A549 (cell line): ENCODE results near the gene RSPH3. TPM values are rescaled to one million over a fixed set of nuclear protein-coding genes. Genes with fewer than 3 reads are reported as not detected.

Experiments used
- ATAC-seq, 2 experiments: fragments of 200-7000 bp in 1 of 2; fragments of >200 bp in 1 of 2; cut with Nextera tagmentation in 1 of 2; cut with Tn5 transposase in 1 of 2; 3 replicates each; pipeline versions ENCODE4 v1.8.0 to v1.9.1; 2018 to 2020; ENCODE audit warnings: mild to moderate bottlenecking in 1 of 2, moderate library complexity in 1 of 2
- CTCF ChIA-PET: fragments of 300-600 bp; sonication (Branson Sonifier 250); formaldehyde crosslinking; extraction: SDS; loops from one replicate; lab custom pipeline; 2021; ENCODE audit warnings: antibody characterized with exemption, inconsistent platforms; lab: Yijun Ruan, JAX
- POLR2A ChIA-PET: fragments of 350-600 bp; formaldehyde crosslinking; extraction: SDS; loops from one replicate; lab custom pipeline; 2021; ENCODE audit warnings: antibody characterized with exemption, inconsistent platforms; lab: Yijun Ruan, JAX
- DNase-seq, 2 experiments: peaks; one replicate each; pipeline versions ENCODE4 v3.0.0 to v3.0.0-alpha.2; 2011 to 2016; ENCODE audit warnings: low read depth in 1 of 2, low spot score in 1 of 2
- FAIRE-seq: peaks from 2 replicates; lab custom pipeline; 2011; peaks lifted over from hg19 to GRCh38; lab: Jason Lieb, UNC
- H3K27ac ChIP-seq, 2 experiments: fragments of >200 bp; sonication (Bioruptor Twin); formaldehyde crosslinking; 3 replicates each; pipeline ENCODE4 v1.5.1; 2016 to 2017
- H3K4me1 ChIP-seq: fragments of >200 bp; sonication (Bioruptor Twin); formaldehyde crosslinking; 3 replicates; pipeline ENCODE4 v1.6.1; 2016
- H3K4me2 ChIP-seq: fragments of >200 bp; sonication (Bioruptor Twin); formaldehyde crosslinking; 3 replicates; pipeline ENCODE4 v1.6.1; 2016
- H3K4me3 ChIP-seq: fragments of >200 bp; sonication (Bioruptor Twin); formaldehyde crosslinking; 3 replicates; pipeline ENCODE4 v1.5.1; 2016
- H3K9me3 ChIP-seq: fragments of >200 bp; sonication (Bioruptor Twin); formaldehyde crosslinking; 3 replicates; pipeline ENCODE4 v1.6.1; 2016
- BCL3 ChIP-seq: fragments of >200 bp; sonication (Bioruptor Twin); formaldehyde crosslinking; IDR thresholded peaks from 3 replicates; pipeline ENCODE4 v1.6.1; 2016
- BHLHE40 ChIP-seq: IDR thresholded peaks from 2 replicates; pipeline ENCODE4 v1.6.1; 2012; ENCODE audit warnings: low read depth, low read length, inconsistent platforms
- CBX8 ChIP-seq: fragments of 200-600 bp; sonication (generic); IDR thresholded peaks from 2 replicates; pipeline ENCODE4 v1.6.1; 2016
- CEBPB ChIP-seq, 2 experiments: fragments of >200 bp in 1 of 2; sonication (Bioruptor Twin) in 1 of 2; formaldehyde crosslinking in 1 of 2; IDR thresholded peaks; 2 replicates each; pipeline ENCODE4 v1.6.1; 2012 to 2016
- CHD4 ChIP-seq: fragments of 200-600 bp; sonication (generic); IDR thresholded peaks from 2 replicates; pipeline ENCODE4 v1.6.1; 2016; ENCODE audit warnings: antibody characterized with exemption, mild to moderate bottlenecking, borderline replicate concordance
- EHMT2 ChIP-seq: fragments of 200-600 bp; sonication (generic); IDR thresholded peaks from 2 replicates; pipeline ENCODE4 v1.6.1; 2016; ENCODE audit warnings: antibody characterized with exemption, low read depth, mild to moderate bottlenecking, moderate library complexity
- EP300 ChIP-seq, 2 experiments: fragments of >200 bp; sonication (Bioruptor Twin); formaldehyde crosslinking; IDR thresholded peaks; 2 replicates in 1 of 2; 3 replicates in 1 of 2; pipeline ENCODE4 v1.6.1; 2016 to 2017
- ESRRA ChIP-seq: fragments of 150-350 bp; IDR thresholded peaks from 2 replicates; pipeline ENCODE4 v1.6.1; 2014; ENCODE audit warnings: mild to moderate bottlenecking, low read length, borderline replicate concordance
- HDAC2 ChIP-seq: fragments of 200-600 bp; sonication (generic); IDR thresholded peaks from 2 replicates; pipeline ENCODE4 v1.6.1; 2016
- KDM1A ChIP-seq: fragments of 200-600 bp; sonication (generic); IDR thresholded peaks from 2 replicates; pipeline ENCODE4 v1.6.1; 2016; ENCODE audit warnings: low read depth, mild to moderate bottlenecking
- MAFK ChIP-seq: fragments of 450-650 bp; IDR thresholded peaks from 2 replicates; pipeline ENCODE4 v1.6.1; 2014; ENCODE audit not compliant: partially characterized antibody
- MAX ChIP-seq: IDR thresholded peaks from 2 replicates; pipeline ENCODE4 v1.6.1; 2012
- NFE2L2 ChIP-seq: fragments of 150-350 bp; conservative IDR thresholded peaks from 2 replicates; pipeline ENCODE4 v1.6.1; 2014; ENCODE audit warnings: low read length
- NPAS2 ChIP-seq: fragments of 250-450 bp; sonication (Bioruptor Pico); IDR thresholded peaks from 2 replicates; pipeline ENCODE4 v1.8.0; 2022; ENCODE audit warnings: mild to moderate bottlenecking, moderate library complexity, borderline replicate concordance
- NR3C1 ChIP-seq: fragments of >200 bp; sonication (Bioruptor Twin); formaldehyde crosslinking; IDR thresholded peaks from 3 replicates; pipeline ENCODE4 v1.6.1; 2017
- POLR2A ChIP-seq: IDR thresholded peaks from 2 replicates; pipeline ENCODE4 v1.6.1; 2012; ENCODE audit warnings: mild to moderate bottlenecking, low read length
- POLR2AphosphoS2 ChIP-seq: conservative IDR thresholded peaks from 2 replicates; pipeline ENCODE4 v1.6.1; 2012; ENCODE audit warnings: low read length, improper control_type of control experiment, inconsistent platforms
- RAD21 ChIP-seq, 2 experiments: fragments of >200 bp in 1 of 2; sonication (Bioruptor Twin) in 1 of 2; formaldehyde crosslinking in 1 of 2; IDR thresholded peaks in 1 of 2; conservative IDR thresholded peaks in 1 of 2; 2 replicates in 1 of 2; 3 replicates in 1 of 2; pipeline ENCODE4 v1.6.1; 2012 to 2018; ENCODE audit warnings: inconsistent platforms in 1 of 2
- RCOR1 ChIP-seq: fragments of 150-350 bp; IDR thresholded peaks from 2 replicates; pipeline ENCODE4 v1.6.1; 2014; ENCODE audit warnings: antibody characterized with exemption, low read length, low read depth
- RNF2 ChIP-seq: fragments of 200-600 bp; sonication (generic); IDR thresholded peaks from 2 replicates; pipeline ENCODE4 v1.6.1; 2016; ENCODE audit warnings: low read depth, mild to moderate bottlenecking, antibody characterized with exemption, moderate library complexity, borderline replicate concordance
- TP53 ChIP-seq: fragments of 250-450 bp; sonication (Bioruptor Pico); IDR thresholded peaks from 2 replicates; pipeline ENCODE4 v1.5.0; 2021; ENCODE audit warnings: mild to moderate bottlenecking, moderate library complexity
- USF2 ChIP-seq: fragments of 450-650 bp; IDR thresholded peaks from 2 replicates; pipeline ENCODE4 v1.6.1; 2014; ENCODE audit warnings: antibody characterized with exemption
- ZC3H11A ChIP-seq: fragments of 450-650 bp; IDR thresholded peaks from 2 replicates; pipeline ENCODE4 v1.6.1; 2014; ENCODE audit warnings: antibody characterized with exemption, mild to moderate bottlenecking
- ZFP36 ChIP-seq: fragments of 450-650 bp; IDR thresholded peaks from 2 replicates; pipeline ENCODE4 v1.6.1; 2014; ENCODE audit warnings: borderline replicate concordance; ENCODE audit not compliant: partially characterized antibody
- ZSCAN20 ChIP-seq: fragments of 250-450 bp; sonication (Bioruptor Pico); IDR thresholded peaks from 2 replicates; pipeline ENCODE4 v1.8.0; 2022; ENCODE audit warnings: mild to moderate bottlenecking, moderate library complexity
- WGBS: methylation state at CpG from one replicate; pipeline ENCODE4 v1.1.6; 2017; ENCODE audit errors: missing lambda C conversion rate; 5-methylcytosine and 5-hydroxymethylcytosine counted together
- polyA plus RNA-seq, 4 experiments: library from polyadenylated mRNA; depleted of rRNA in 3 of 4; stranded (reverse); fragments of >200 nt; fragmentation: RNase III in 1 of 4; extraction: RNeasy Plus Mini Kit Qiagen cat#74134 plus additional on column Dnase treatment in 1 of 4; gene quantifications; 2 replicates in 3 of 4; 3 replicates in 1 of 4; pipeline ENCODE4 v1.2.3, GENCODE V29; 2011 to 2017
- TF ChIP-seq, protein P1 (sequence below): IDR thresholded peaks from 2 replicates; pipeline ENCODE4 v1.6.1; 2012; ENCODE audit warnings: low read depth, borderline replicate concordance
- TF ChIP-seq, protein P2 (sequence below): fragments of 250-450 bp; sonication (Bioruptor Pico); IDR thresholded peaks from 2 replicates; pipeline ENCODE4 v1.5.0; 2021; ENCODE audit warnings: mild to moderate bottlenecking, moderate library complexity, borderline replicate concordance

RSPH3 gene
- polyA plus RNA-seq, 2 of the 4 experiments (the other 2 are of a cell fraction) = 2.6 to 3.6 TPM

DNA sequence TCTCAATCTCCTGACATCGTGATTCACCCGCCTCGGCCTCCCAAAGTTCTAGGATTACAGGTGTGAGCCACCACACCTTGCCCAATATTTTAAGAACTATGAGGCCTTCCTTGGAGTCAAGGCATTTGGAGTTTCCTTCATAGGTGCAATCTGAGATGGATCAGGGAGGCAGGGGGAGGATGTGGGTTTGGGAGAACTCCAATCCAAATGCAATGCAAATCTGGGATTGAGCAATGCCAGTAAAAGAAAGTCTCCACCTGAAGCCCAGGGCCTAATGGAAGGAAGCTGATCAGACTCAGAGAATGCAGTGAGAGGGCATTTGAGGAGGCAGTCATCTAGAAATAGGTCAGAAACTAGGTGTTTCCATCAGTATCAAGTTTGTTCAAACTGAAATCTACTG is 21.2 kb downstream of the RSPH3 start:
- TF ChIP-seq TP53 (no peak), EP300 (IDR thresholded peaks at IDR 0.05) (no peak), HDAC2 (no peak), RNF2 (no peak), BHLHE40 (no peak), EHMT2 (no peak), NPAS2 (CRISPR knock-in tag) (no peak), ESRRA (no peak), USF2 (no peak), ZSCAN20 (no peak)
- TF ChIP-seq, protein P1, sequence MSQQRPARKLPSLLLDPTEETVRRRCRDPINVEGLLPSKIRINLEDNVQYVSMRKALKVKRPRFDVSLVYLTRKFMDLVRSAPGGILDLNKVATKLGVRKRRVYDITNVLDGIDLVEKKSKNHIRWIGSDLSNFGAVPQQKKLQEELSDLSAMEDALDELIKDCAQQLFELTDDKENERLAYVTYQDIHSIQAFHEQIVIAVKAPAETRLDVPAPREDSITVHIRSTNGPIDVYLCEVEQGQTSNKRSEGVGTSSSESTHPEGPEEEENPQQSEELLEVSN = no peak
- no CpG with 5 or more reads among the region's 3 CpGs for WGBS
- Histone ChIP-seq H3K27ac (no peak overlapping the region), H3K9me3 (no peaks in the 10 kb centered on the region), H3K4me3 (no peak overlapping the region), H3K4me2 (no peak overlapping the region), H3K4me1 (0 out of 3 replicates have a peak, but pooled peaks cover 4% of the 10 kb centered on the region)
- FAIRE-seq = no peak
- DNase-seq = no peak
- ATAC-seq = no peak
- CTCF ChIA-PET = interaction anchor here (1.2 to 2.1 kb wide), 2 partner anchors 275 to 277 kb away, joined by 3 to 6 read pairs; no protein-coding TSS in a partner anchor
- POLR2A ChIA-PET = no interaction called here

- no peak overlapping the region for H3K27ac ChIP-seq
- TF ChIP-seq POLR2AphosphoS2 (no peak), ZC3H11A (no peak), MAX (no peak), RCOR1 (no peak), CHD4 (no peak), NR3C1 (no peak), CEBPB (IDR thresholded peaks at IDR 0.05) (no peak), MAFK (no peak), ZFP36 (no peak), RAD21 (conservative IDR thresholded peaks at IDR 0.05 in 1 of 2, IDR thresholded peaks at IDR 0.05 in 1 of 2) (no peak), NPAS2 (CRISPR knock-in tag) (no peak), CBX8 (no peak), NFE2L2 (no peak), BCL3 (no peak), POLR2A (no peak), KDM1A (no peak)
- TF ChIP-seq, protein P2, sequence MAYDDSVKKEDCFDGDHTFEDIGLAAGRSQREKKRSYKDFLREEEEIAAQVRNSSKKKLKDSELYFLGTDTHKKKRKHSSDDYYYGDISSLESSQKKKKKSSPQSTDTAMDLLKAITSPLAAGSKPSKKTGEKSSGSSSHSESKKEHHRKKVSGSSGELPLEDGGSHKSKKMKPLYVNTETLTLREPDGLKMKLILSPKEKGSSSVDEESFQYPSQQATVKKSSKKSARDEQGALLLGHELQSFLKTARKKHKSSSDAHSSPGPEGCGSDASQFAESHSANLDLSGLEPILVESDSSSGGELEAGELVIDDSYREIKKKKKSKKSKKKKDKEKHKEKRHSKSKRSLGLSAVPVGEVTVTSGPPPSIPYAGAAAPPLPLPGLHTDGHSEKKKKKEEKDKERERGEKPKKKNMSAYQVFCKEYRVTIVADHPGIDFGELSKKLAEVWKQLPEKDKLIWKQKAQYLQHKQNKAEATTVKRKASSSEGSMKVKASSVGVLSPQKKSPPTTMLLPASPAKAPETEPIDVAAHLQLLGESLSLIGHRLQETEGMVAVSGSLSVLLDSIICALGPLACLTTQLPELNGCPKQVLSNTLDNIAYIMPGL = no peak
- TF ChIP-seq, all 56 proteins: peak for 0
- ATAC-seq (no peak), FAIRE-seq (no peak), DNase-seq (no peak)
- H3K4me2 ChIP-seq = no peak overlapping the region
- no peaks in the 10 kb centered on the region for H3K4me1 ChIP-seq
- no peak overlapping the region for H3K4me3 ChIP-seq
- CTCF ChIA-PET = interaction anchor here (1.0 to 8.2 kb wide), 2 partner anchors 183 to 276 kb away, joined by 4 to 74 read pairs; no protein-coding TSS in a partner anchor
- H3K9me3 ChIP-seq = no peaks in the 10 kb centered on the region
- WGBS = 89% methylated on average over 3 of the region's 3 CpGs
- POLR2A ChIA-PET = no interaction called here
Measured at GRCh38 chr6:158977382-158977781, 22.6 kb downstream of the RSPH3 start.
